Activated CD4-positive, alpha-beta T cell treated with anti-CD3 and anti-CD28 coated beads, Interleukin-2, amount 50 U/mL, for 4 hours (primary cell): Measurements from ENCODE around the gene SMYD3.
"Not testable (repeated sequence)": the region's sequence is repeated elsewhere in the genome, so short reads cannot be mapped to it uniquely, and the experiment has no call there.

Experiments used
- DNase-seq, 2 experiments: peaks; one replicate each; pipeline ENCODE4 v3.0.0-alpha.2; 2020

SMYD3 gene

DNA sequence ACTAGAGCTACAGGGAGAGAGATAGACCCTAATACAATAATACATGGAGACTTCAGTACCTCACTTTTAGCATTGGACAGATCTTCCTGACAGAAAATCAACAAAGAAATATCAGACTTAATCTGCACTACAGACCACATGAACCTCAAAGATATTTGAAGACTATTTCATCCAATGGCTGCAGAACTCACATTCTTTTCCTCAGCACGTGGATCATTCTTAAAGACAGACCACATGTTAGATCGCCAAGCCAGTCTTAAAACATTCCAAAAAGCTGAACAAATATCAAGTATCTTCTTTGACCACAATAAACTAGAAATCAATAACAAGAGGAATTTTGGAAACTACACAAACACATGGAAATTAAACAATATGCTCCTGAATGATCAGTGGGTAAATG lies 776.3 kb downstream of the SMYD3 start:
- DNase-seq, result no peak

DNA sequence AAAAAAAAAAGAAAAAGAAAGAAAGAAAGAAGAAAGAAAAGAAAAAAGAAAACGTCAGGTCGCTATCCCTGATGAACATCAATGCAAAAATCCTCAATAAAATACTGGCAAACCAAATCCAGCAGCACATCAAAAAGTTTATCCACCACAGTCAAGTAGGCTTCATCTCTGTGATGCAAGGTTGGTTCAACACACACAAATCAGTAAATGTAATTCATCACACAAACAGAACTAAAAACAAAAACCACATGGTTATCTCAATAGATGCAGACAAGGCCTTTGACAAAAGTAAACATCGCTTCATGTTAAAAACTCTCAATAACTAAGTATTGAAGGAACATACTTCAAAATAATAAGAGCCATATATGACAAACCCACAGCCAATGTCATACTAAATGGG lies 779.0 kb downstream of the SMYD3 start:
- not testable (repeated sequence) for DNase-seq

DNA sequence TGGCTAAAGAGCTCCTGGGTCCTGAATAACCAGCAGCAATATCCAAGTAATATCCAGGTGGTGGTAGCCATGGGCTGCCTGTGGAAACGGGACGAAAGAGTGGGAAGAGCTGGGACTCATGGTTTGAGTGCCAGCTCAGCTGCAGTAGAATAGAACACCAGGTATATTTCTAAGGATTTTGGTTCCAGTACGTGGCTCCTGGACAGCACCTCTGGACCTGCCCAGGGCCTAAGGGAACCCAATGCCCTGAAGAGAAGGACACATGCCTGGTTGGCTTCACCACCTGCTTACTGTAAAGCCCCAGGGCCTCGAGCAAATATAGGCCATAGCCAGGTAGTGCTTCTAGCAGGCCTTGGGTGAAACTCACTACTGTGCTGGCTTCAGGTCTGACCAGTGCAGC lies 785.6 kb downstream of the SMYD3 start:
- no peak for DNase-seq

DNA sequence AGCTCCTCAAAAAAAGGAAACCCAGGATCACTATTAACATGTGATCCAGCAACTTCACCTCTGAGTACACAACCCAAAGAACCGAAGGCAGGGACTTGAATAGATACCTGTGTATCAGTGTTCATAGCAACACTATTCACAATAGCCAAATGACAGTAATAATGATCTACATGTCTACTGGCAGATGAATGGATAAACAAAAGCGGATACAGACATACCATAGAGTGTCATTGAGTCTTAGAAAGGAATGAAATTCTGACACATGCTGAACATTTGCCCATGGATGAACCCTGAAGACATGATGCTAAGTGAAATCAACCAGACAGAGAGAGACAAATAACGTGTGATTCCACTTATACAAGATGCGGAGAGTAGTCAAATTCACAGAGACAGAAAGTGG lies 788.1 kb downstream of the SMYD3 start:
- DNase-seq, result no peak

DNA sequence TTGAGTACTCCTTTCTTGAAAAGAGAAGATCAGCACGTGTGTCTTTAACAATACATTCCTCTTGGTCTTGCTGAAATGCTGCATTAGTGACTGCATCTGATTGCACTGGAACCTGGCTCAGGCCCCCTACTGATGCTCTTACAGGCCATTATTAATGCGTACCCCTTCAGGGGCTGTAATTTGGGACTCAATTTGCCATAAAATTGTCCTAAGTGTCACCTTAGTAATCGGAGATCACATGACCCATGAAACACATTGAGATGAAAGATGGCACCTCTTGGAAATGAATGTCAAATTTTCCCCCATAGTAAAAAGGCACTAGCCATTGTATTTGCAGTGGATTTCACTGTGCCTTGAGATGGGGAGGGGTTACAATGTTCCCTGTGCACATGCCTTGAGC lies 789.0 kb downstream of the SMYD3 start:
- DNase-seq, result no peak

DNA sequence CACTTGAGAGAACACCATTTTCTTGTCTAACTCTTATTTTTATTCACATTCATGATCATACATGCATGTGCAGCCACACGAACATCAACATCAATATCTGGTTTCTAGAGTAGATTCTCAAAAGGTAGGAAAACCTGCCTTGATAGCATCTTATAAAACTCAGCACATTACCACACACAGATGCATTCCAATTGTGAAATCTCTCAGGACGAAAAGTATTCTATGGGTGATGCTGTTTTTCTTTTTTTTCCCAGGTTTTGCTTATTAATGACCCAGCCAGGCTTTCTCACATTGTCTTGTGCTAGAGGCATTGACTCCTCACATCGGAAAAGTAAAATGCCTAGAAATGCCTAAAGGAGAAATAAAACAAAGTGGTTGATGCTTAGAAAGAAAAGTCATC lies 789.5 kb downstream of the SMYD3 start:
- DNase-seq, result no peak

DNA sequence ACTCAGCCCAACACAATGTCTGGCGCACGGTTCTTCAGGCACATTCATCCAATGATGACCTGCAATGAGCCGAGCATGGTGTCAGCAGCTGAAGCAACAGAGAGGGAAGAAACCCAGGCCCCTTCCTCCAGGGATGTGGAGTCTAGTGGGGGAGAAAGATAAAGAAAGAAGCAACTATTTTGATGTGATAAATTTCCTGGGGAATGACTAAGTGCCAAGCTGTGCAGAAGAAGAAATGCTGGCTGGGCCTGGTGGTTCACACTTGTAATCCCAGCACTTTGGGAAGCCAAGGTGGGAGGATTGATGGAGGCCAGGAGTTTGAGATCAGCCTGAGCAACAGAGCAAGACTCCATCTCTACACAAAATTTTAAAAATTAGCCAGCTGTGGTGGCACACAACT lies 790.5 kb downstream of the SMYD3 start:
- DNase-seq, result no peak

DNA sequence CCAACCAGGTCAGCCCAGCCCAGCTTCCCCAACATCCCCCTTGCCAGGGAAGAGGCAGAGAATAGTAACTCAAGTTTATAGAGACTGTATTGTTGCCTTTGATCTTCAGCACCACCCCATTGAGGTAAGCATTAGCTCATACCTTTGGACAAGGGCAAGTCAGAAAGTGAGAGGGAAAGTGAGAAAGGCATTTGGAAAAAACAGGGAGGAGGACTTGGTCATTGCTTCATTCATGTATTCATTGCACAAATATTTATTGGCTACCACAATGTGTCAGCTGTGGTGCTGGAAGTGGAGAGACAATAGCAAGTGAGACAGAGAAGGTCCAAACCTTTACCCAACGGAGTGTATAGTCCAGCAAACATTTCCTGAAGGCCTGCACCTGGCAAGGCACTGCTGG lies 791.1 kb downstream of the SMYD3 start:
- DNase-seq, result no peak

DNA sequence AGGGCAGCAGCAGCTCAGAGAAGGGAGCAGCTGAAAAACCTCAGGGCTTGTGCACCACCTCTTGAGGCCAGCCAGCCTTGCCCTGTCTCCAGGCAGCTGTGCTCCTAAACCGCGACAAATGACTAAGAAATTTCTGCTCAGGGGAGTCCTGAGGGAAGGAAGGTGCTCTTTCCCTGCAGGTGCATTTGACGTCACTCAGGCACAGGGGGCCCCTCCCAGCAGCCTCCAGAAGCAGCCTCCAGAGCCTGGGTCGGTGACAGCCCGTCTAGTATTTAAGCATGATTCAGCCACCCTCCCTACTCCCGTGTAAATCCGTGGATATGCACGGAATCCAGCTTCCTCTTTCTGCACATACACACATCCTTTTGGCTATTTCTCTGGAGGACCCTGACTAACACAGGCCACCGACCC lies 791.8 kb downstream of the SMYD3 start:
- DNase-seq, result no peak

DNA sequence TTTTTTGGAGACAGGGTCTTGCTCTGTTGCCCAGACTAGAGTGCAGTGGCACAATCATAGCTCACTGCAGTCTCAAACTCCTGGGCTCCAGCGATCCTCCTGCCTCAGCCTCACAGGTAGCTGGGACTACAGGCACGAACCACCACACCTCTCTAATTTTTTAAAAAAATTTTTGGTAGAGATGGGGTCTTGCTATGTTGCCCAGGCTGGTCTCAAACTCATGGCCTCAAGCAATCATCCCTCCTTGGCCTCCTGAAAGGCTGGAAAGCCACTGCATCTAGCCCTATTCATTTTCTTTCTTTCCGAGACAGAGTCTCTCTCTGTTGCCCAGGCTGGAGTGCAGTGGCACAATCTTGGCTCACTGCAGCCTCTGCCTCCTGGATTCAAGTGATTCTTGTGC lies 793.1 kb downstream of the SMYD3 start:
- DNase-seq, result not testable (repeated sequence)

DNA sequence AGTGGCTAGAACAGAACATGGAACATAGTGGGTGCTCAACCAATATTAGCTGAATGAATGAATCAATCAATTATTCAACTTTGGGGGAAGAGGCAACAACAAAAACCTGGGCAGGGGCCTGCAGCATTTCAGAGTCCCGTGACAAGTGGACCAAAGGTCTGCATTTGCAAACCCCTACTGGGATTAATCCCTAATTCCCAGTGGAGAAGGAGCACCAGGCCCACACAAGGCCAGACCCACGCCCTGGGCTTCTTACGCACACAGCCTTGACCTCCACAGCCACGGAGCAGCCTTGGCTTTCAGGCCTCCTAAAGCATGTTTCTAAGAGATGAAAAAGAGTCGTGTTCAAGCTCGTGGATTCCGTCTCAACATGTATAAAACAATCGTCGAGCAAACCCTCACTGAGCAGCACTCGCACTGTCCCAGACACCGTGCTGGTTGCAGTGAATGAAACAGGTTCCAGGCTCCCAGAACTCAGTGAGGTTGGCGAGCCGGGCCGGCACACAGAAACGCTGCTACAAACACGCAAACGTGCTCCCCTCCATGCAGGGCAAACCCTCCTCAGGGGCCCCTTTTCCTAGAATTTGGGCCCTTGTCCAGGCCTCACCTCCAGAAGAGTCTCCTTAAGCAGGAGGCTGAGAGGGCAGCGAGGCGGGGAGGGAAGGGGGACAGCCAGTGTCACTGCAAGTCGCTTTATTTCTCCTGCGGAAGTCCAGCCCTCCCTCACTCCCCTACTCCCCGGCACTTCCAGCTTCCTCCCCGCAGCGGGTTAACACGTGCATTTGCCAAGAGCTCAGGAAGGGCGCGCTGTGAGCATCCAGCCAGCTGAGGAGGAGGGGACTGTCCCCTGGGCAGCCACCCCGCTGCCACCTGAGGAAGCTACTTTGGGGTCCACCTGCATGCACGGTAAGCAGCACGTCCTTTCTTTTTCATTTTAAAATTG lies 795.8 kb downstream of the SMYD3 start:
- no peak for DNase-seq

DNA sequence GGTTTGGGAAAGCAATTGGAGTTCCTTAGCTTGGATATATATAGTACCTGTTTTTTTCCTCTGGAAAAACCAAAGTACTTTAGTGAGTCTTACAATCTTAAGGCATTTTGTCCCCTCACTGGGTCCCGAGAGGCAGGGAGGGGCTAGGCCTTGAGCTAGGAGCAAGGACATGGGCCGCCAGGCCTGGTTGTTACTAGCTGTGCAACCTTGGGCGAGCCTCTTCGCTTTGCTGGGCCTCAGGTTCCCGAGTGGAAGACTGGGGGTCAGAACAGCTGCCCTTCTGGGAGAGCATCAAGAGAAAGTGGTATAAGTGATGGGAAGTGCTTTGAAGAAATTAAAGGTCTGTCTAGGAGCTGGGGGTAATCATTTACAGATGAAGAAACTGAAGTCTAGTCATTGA lies 799.1 kb downstream of the SMYD3 start:
- no peak for DNase-seq

DNA sequence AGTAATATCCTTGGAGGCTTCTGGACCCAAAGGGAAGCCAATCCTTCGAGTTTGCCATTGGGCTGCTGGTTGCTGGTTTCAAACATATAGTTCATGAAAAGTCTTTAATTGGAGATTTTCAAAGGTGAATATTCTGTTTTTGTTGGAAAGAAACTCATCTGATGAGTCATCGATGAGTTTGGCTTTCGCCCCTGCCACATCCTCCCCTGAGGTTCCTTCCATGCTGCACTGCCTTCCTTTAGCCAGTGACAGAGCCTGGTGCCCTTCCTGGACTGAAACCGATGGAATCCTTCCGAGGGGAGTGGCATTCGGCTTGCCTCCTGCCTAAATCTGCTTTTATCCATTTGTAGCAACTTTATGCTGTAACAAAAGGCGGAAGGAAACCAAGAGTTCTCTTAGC lies 802.3 kb downstream of the SMYD3 start:
- DNase-seq, result no peak

DNA sequence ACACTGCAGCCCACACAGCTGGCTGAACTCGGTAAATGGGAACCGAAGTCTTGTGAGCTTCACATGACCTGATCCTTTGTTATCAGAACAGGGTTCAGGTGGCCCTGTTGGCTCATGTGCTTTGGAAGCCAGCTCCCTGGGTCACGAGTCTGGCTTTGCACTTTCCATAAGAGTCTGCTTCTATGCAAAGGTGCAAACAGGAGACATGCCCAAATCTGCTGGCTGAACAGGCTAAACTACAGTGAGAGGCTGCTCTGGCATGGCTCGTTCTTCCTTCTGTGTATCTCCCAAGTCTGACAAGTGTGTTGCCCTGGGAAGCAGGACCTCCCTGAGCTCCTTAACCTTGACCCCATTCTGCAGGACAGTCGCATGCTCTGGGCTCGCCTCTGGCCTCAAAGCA lies 802.7 kb downstream of the SMYD3 start:
- DNase-seq, result no peak

DNA sequence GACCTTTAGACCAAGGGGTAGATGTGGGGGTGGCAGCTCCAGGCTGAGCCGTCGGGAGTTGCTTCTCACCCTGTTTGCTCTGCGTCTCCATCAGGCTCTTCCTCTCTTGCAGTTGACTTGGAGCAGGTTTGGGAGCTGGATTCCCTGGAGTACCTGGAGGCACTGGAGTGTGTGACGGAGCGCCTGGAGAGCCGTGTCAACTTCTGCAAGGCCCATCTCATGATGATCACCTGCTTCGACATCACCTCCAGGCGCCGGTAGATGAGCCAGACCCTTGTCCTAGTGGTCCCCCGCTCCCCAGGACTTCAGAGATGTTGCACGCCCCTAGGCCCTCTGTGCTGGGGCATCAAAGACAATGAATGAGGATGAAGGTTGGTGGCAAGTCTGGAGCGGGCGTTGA lies 804.7 kb downstream of the SMYD3 start:
- DNase-seq, result no peak

DNA sequence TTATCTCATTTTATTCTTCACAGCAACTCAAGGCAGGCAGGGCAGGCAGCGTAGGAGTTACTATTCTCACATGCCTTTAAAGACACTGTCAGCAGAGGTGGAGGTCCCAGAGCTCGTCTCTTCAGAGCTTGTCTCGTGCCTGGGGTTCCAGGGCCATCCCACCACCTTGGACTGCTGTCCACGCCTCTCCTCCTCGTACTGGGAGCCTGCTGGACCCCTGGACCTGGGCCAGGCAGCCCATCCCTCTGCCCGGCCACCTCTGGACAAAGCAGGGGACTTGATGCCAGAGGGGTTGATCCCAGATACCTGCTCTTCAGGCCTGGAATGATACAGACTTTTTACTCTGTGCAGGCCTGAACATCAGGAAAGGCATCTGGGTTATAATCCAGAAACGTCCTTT lies 805.4 kb downstream of the SMYD3 start:
- DNase-seq, result no peak

DNA sequence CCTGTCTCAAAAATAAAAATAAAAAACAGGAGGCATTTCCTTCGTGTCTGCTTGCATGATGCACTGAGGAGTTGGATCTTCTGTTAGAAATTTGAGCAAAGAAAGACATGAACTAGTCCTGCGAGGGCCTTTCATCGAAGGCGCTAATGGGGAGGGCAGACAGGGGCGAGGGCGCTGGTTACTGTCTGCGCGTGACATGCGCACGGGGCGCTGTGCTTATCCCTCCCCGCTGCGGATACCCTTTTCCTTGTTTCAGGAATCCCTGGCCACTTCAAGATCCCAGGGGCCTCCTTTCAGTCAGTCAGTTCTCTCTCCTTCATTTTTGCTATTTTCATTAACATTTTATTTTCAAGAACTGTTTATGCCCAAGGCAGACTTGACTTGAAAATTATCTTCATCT lies 806.4 kb downstream of the SMYD3 start:
- no peak for DNase-seq
